Peyer's patch (tissue), 4 donors: ENCODE measurements around the gene GSTM2. TPM values are rescaled to one million over a fixed set of nuclear protein-coding genes. Genes with fewer than 3 reads are reported as not detected.
A peak's percentile ranks its signal among the peaks of the same experiment; 100 is the strongest.
"Not testable (repeated sequence)": the region's sequence is repeated elsewhere in the genome, so short reads cannot be mapped to it uniquely, and the experiment has no call there.

Experiments
- DNase-seq, 3 donors: peaks; one replicate each; pipeline ENCODE4 v3.0.0-alpha.2; 2017 to 2019
- H3K27ac ChIP-seq, 4 donors: fragments of 200-600 bp; sonication (generic); one replicate each; pipeline ENCODE4 v1.5.1; 2016 to 2019
- H3K27me3 ChIP-seq, 2 donors: fragments of 200-600 bp; sonication (generic); one replicate each; pipeline ENCODE4 v1.5.1; 2019
- H3K36me3 ChIP-seq, 3 donors: fragments of 200-600 bp; sonication (generic); one replicate each; pipeline ENCODE4 v1.5.1; 2016 to 2019
- H3K4me1 ChIP-seq, 4 donors: fragments of 200-600 bp; sonication (generic); one replicate each; pipeline ENCODE4 v1.5.1; 2016 to 2019
- H3K4me3 ChIP-seq, 4 donors: fragments of 200-600 bp; sonication (generic); 1 replicate in 3 of 4; 2 replicates in 1 of 4; pipeline ENCODE4 v1.5.1; 2016 to 2019; ENCODE audit warnings: mild to moderate bottlenecking in 1 of 4
- H3K9me3 ChIP-seq, 4 donors: fragments of 200-600 bp; sonication (generic); one replicate each; pipeline ENCODE4 v1.5.1; 2016 to 2019; ENCODE audit warnings: mild to moderate bottlenecking in 1 of 4
- POLR2A ChIP-seq, 2 donors: fragments of 450-650 bp; IDR thresholded peaks; one replicate each; pipeline ENCODE4 v1.5.1; 2017; ENCODE audit warnings: antibody characterized with exemption in 2 of 2, mild to moderate bottlenecking in 2 of 2, moderate library complexity in 2 of 2
- total RNA-seq, 4 donors: library from RNA; depleted of rRNA; stranded (reverse); fragments of >200 nt; gene quantifications; one replicate each; pipeline ENCODE4 v1.1.0, GENCODE V29; 2016
- TF ChIP-seq, protein P1 (sequence below), 6 experiments: fragments of 450-650 bp in 4 of 6; fragments of 200-600 bp in 2 of 6; sonication (generic) in 1 of 6; IDR thresholded peaks; one replicate each; pipeline ENCODE4 v1.5.1; 2017 to 2019; ENCODE audit warnings: antibody characterized with exemption in 6 of 6, mild to moderate bottlenecking in 3 of 6, moderate library complexity in 1 of 6

Gene GSTM2
- total RNA-seq, 4 donors from 2014 or later: 38.5 to 242 (median 116) TPM

DNA sequence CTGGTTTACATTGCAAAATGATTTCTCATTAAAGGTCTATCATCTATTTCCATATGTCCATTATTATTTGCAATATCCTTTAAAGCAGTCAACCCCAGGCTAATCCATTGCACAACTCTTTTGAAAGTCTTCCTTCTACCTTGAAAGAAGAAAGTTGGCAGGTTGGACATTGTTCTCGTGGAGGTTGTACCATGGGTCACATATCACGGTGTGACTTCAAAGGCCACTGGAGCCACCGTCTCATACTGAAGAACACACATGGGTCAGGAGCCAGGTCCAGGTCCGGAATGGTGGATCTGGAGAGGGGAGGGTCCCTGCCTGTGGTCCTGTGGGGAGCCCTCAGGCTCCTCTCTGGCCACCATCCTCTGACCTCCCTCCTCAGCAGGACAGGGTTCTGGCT lies 18.0 kb downstream of the GSTM2 start:
- H3K4me1 ChIP-seq, H3K4me3 ChIP-seq, H3K36me3 ChIP-seq, DNase-seq, H3K9me3 ChIP-seq, H3K27me3 ChIP-seq: not testable (repeated sequence)
- peak overlapping the region in 1 of 4 donors; percentile 57 for H3K27ac ChIP-seq

DNA sequence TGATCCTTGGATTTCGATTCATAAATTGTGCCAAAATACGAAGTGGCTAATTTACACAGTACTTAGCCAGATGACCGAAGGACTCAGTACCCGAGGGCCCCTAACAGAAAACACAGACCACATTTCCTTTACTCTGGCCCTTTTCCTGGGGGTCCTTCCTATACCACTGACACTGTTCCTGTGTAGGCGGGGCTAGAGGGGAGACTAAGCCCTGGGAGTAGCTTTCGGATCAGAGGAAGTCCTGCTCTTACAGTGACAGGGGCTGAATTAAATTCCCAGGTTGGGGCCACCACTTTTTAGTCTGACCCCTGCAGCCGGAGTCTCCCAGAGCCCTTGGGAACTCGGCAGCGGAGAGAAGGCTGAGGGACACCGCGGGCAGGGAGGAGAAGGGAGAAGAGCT lies 19.3 kb downstream of the GSTM2 start:
- Histone ChIP-seq H3K4me3 (peak overlapping the region in 1 of 4 donors; percentile 63), H3K27ac (peak overlapping the region in 1 of 4 donors; percentile 81)
- not testable (repeated sequence) for DNase-seq, H3K27me3 ChIP-seq, H3K36me3 ChIP-seq, H3K9me3 ChIP-seq, H3K4me1 ChIP-seq

DNA sequence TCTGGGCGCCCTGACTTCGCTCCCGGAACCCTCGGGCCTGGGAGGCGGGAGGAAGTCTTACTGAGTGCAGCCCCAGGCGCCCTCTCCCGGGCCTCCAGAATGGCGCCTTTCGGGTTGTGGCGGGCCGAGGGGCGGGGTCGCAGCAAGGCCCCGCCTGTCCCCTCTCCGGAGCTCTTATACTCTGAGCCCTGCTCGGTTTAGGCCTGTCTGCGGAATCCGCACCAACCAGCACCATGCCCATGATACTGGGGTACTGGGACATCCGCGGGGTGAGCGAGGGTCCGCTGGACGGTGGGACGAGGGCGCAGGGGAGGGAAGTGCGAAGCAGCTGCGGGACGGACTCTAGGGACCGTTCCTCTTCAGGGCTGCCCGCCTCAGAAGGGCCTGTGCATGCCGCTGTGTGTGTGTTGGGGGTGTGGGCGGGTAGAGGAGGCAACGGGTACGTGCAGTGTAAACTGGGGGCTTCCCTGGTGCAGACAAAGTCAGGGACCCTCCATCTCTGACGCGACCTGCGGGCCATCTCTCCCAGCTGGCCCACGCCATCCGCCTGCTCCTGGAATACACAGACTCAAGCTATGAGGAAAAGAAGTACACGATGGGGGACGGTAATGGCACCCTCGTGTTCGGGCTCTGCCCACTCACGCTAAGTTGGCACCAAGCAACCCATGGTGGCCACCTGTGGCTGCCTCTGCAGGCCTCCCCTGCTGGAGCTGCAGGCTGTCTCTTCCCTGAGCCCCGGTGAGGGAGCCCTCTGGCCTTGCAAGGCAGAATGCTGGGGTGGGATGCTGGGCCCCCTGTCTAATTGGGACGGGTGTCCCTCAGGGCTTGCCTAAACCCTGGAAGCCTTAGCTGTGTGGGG lies 20.0 kb downstream of the GSTM2 start, which contains the start of gene GSTM1:
GSTM1 (plus strand) TSS at position 177 of the 859 bp plus-strand sequence; CDS start at position 234, 57 bp downstream.
- H3K27ac ChIP-seq: peak within 1 kb of the TSS in 1 of 4 donors; percentile 81
- DNase-seq: peak in 1 of 3 donors; percentile 92
- H3K4me3 ChIP-seq: peak within 1 kb of the TSS in 1 of 4 donors; percentile 63

DNA sequence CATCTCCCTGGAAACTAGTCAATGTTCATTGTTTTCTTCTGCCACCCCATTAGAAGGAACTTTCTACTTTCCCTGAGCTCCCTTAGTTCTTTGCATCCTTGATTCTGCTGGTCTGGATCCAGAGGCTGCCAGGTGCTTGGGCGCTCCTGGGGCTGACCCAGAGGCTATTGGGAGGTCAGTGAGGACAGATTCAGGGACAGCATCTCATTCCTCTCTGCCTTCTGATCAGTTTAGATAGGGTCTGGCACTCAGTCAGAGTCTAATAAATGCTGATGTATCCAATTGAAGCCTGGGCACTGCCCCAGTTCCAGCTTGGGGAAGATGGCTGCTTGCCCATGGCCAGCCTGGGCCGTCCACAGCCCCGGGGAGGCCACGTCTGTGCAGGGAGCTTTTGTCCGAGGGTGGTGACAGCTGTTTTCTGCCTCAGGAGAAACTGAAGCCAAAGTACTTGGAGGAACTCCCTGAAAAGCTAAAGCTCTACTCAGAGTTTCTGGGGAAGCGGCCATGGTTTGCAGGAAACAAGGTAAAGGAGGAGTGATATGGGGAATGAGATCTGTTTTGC lies 22.1 kb downstream of the GSTM2 start:
- DNase-seq: no peak
- Histone ChIP-seq H3K4me1 (no peaks in the 10 kb centered on the region), H3K36me3 (no peaks in the 10 kb centered on the region), H3K27me3 (no peaks in the 10 kb centered on the region), H3K4me3 (no peak overlapping the region), H3K9me3 (no peaks in the 10 kb centered on the region), H3K27ac (no peak overlapping the region)
- TF ChIP-seq POLR2A (IDR thresholded peaks at IDR 0.05): no peak
- TF ChIP-seq, protein P1, sequence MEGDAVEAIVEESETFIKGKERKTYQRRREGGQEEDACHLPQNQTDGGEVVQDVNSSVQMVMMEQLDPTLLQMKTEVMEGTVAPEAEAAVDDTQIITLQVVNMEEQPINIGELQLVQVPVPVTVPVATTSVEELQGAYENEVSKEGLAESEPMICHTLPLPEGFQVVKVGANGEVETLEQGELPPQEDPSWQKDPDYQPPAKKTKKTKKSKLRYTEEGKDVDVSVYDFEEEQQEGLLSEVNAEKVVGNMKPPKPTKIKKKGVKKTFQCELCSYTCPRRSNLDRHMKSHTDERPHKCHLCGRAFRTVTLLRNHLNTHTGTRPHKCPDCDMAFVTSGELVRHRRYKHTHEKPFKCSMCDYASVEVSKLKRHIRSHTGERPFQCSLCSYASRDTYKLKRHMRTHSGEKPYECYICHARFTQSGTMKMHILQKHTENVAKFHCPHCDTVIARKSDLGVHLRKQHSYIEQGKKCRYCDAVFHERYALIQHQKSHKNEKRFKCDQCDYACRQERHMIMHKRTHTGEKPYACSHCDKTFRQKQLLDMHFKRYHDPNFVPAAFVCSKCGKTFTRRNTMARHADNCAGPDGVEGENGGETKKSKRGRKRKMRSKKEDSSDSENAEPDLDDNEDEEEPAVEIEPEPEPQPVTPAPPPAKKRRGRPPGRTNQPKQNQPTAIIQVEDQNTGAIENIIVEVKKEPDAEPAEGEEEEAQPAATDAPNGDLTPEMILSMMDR (IDR thresholded peaks at IDR 0.05): no peak

More for the DNA sequence above, 20.0 kb downstream of the GSTM2 start, which contains the start of gene GSTM1:
- TF ChIP-seq, protein P1 (IDR thresholded peaks at IDR 0.05): peak in 1 of 6 experiments; percentile 72
- peak in 1 of 2 donors; percentile 57 for TF ChIP-seq POLR2A (IDR thresholded peaks at IDR 0.05)
- no peaks in the 10 kb centered on the region for H3K27me3 ChIP-seq
- no peaks in the 10 kb centered on the region for H3K4me1 ChIP-seq
- no peaks in the 10 kb centered on the region for H3K9me3 ChIP-seq
- H3K36me3 ChIP-seq: no peaks in the 10 kb centered on the region

DNA sequence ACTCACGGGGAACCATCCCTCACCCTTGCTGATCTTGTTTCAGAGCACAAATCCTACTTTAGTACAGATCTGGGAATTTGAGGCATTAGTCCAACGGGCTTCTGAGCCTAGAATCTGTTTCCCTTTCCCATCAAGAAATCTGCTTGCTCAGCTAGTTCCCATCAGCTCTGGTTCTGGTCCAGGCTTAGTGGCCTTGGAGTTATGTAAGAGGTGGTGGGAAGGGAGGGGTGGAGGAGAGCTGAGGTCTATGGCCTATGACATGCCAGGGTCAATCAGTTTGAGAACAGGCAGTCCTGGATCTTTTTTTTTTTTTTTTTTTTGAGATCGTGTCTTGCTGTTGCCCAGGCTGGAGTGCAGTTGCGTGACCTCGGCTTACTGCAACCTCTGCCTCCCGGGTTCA lies 23.9 kb downstream of the GSTM2 start:
- peak in 1 of 3 donors; percentile 58 for DNase-seq
- no peak overlapping the region for H3K4me3 ChIP-seq
- TF ChIP-seq, protein P1 (IDR thresholded peaks at IDR 0.05): no peak
- no peak for TF ChIP-seq POLR2A (IDR thresholded peaks at IDR 0.05)
- H3K36me3 ChIP-seq: no peaks in the 10 kb centered on the region
- H3K27ac ChIP-seq: peak overlapping the region in 1 of 4 donors; percentile 35
- no peaks in the 10 kb centered on the region for H3K9me3 ChIP-seq
- H3K27me3 ChIP-seq: no peaks in the 10 kb centered on the region
- H3K4me1 ChIP-seq: no peaks in the 10 kb centered on the region

DNA sequence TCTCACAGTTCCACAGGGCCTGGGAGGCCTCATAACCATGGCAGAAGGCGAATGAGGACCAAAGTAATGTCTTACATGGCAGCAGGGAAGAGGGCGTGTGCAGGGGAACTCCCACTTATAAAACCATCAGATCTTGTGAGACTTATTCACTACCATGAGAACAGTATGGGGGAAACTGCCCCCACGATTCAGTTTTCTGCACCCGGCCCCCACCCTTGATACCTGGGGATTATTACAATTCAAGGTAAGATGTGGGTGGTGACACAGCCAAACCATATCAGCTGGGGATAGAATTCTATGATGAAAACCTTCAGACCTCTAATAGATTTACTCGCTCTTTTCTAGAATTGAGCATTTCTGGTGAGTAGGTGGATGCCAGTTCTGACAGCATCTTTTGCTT lies 26.5 kb downstream of the GSTM2 start:
- DNase-seq, H3K9me3 ChIP-seq, H3K27me3 ChIP-seq, H3K36me3 ChIP-seq, H3K4me3 ChIP-seq, H3K27ac ChIP-seq, H3K4me1 ChIP-seq: not testable (repeated sequence)

DNA sequence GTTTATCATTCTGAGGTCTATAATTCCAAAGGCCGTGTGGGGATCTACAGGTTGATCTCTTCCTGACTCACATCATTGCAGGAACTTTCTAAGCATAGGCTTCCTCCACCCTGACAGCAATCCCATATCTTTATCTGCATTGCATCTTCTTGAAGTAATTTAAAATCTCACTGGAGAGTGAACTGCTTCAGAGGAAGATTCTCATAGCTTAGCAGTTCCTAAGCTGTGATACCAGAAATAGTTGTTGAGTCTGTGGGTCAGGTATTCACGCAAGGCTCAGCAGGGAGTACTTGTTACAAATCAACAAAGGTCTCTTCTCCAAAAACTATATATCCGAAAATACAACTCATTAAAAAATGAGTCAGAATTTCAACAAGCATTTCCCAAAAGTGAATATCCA lies 27.3 kb downstream of the GSTM2 start:
- not testable (repeated sequence) for H3K27ac ChIP-seq, H3K36me3 ChIP-seq, H3K27me3 ChIP-seq, DNase-seq, H3K9me3 ChIP-seq, H3K4me1 ChIP-seq, H3K4me3 ChIP-seq
